ENCODE results near the gene NDFIP2.

GRCh38 chr13:79492313-79492798 is 11.4 kb downstream of the NDFIP2 start:
- TF ChIP-seq, protein P1, sequence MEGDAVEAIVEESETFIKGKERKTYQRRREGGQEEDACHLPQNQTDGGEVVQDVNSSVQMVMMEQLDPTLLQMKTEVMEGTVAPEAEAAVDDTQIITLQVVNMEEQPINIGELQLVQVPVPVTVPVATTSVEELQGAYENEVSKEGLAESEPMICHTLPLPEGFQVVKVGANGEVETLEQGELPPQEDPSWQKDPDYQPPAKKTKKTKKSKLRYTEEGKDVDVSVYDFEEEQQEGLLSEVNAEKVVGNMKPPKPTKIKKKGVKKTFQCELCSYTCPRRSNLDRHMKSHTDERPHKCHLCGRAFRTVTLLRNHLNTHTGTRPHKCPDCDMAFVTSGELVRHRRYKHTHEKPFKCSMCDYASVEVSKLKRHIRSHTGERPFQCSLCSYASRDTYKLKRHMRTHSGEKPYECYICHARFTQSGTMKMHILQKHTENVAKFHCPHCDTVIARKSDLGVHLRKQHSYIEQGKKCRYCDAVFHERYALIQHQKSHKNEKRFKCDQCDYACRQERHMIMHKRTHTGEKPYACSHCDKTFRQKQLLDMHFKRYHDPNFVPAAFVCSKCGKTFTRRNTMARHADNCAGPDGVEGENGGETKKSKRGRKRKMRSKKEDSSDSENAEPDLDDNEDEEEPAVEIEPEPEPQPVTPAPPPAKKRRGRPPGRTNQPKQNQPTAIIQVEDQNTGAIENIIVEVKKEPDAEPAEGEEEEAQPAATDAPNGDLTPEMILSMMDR (IDR thresholded peaks at IDR 0.05; ENCODE audit: borderline replicate concordance, extremely low read depth, low read length, poor library complexity, severe bottlenecking), result no peak
- TF ChIP-seq EZH2 (IDR thresholded peaks at IDR 0.05; ENCODE audit: borderline replicate concordance, low read depth, low read length, severe bottlenecking), result no peak
